ENCODE results near the gene ZNF613.
"Not testable (repeated sequence)": the region's sequence is repeated elsewhere in the genome, so short reads cannot be mapped to it uniquely, and the experiment has no call there.

Gene ZNF613

DNA sequence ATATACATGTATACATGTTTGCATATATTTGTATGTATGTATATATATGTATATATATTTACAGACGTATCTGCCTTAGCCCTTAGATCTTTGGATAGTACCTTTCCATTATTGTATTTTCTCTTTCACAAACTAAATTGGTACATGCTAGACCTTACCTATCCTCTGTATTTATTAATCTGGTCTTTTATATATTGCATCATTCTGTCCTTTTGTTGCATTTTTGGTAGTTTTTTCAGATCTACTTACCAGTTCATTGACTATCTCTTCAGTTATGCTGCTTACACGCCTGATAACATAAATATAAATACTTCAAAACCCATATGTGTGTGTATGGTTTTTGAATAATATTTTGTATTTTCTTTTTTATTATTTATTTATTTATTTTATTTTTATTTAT, 11.7 kb downstream of the ZNF613 start:
- ChIA-PET POLR2A (no interaction called here), CTCF (no interaction called here)
- no peak overlapping the region for H3K27ac ChIP-seq (ENCODE audit: insufficient read depth in 1 of 2, low read depth in 1 of 2, low read length in 2 of 2, poor library complexity in 1 of 2, severe bottlenecking in 2 of 2)
- no peaks in the 10 kb centered on the region for H3K4me1 ChIP-seq (ENCODE audit: control extremely low read depth in 1 of 4, control insufficient read depth in 4 of 4, insufficient read depth in 4 of 4, low read length in 3 of 4)
- peaks cover 42 to 100% (median 79%) of the 10 kb centered on the region in 4 experiments for H3K36me3 ChIP-seq (ENCODE audit: control insufficient read depth in 4 of 4, insufficient read depth in 4 of 4, low read length in 3 of 4)
- H3K9me3 ChIP-seq (ENCODE audit: control extremely low read depth in 1 of 5, control insufficient read depth in 4 of 5, insufficient read depth in 2 of 5, low read depth in 1 of 5, low read length in 4 of 5): peaks cover 18 to 90% (median 78%) of the 10 kb centered on the region in 5 experiments
- no CpG with 5 or more reads among the region's 2 CpGs for WGBS (ENCODE audit: insufficient coverage)
- H3K27me3 ChIP-seq (replicated peaks in 2 of 5; ENCODE audit: control insufficient read depth in 4 of 5, insufficient read depth in 5 of 5, low read length in 4 of 5): no peaks in the 10 kb centered on the region
- no peak for DNase-seq
- no peak overlapping the region for H3K4me3 ChIP-seq (ENCODE audit: control insufficient read depth in 1 of 7, extremely low read depth in 1 of 7, insufficient read depth in 4 of 7, low read depth in 2 of 7, low read length in 6 of 7)

DNA sequence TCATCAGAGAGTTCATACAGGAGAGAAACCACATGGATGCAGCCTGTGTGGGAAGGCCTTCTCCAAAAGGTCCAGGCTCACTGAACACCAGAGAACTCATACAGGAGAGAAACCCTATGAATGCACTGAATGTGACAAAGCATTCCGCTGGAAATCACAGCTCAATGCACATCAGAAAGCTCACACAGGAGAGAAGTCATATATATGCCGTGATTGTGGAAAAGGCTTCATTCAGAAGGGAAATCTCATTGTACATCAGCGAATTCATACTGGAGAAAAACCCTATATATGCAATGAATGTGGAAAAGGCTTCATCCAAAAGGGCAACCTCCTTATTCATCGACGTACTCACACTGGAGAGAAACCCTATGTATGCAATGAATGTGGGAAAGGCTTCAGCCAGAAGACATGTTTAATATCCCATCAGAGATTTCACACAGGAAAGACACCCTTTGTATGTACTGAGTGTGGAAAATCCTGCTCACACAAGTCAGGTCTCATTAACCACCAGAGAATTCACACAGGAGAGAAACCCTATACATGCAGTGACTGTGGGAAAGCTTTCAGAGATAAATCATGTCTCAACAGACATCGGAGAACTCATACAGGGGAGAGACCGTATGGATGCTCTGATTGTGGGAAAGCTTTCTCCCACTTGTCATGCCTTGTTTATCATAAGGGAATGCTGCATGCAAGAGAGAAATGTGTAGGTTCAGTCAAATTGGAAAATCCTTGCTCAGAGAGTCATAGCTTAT, 17.7 kb downstream of the ZNF613 start:
- Histone ChIP-seq H3K4me1 (ENCODE audit: control extremely low read depth in 1 of 4, control insufficient read depth in 4 of 4, insufficient read depth in 4 of 4, low read length in 3 of 4) (peaks cover 0 to 2% (median 0%) of the 10 kb centered on the region in 4 experiments), H3K27me3 (replicated peaks in 2 of 5; ENCODE audit: control insufficient read depth in 4 of 5, insufficient read depth in 5 of 5, low read length in 4 of 5) (peaks cover 0 to 3% (median 0%) of the 10 kb centered on the region in 5 experiments), H3K36me3 (ENCODE audit: control insufficient read depth in 4 of 4, insufficient read depth in 4 of 4, low read length in 3 of 4) (peaks cover 39 to 57% (median 52%) of the 10 kb centered on the region in 4 experiments), H3K27ac (ENCODE audit: insufficient read depth in 1 of 2, low read depth in 1 of 2, low read length in 2 of 2, poor library complexity in 1 of 2, severe bottlenecking in 2 of 2) (no peak overlapping the region), H3K4me3 (ENCODE audit: control insufficient read depth in 1 of 7, extremely low read depth in 1 of 7, insufficient read depth in 4 of 7, low read depth in 2 of 7, low read length in 6 of 7) (peak overlapping the region in 2 of 7 experiments; percentile 4 to 38), H3K9me3 (ENCODE audit: control extremely low read depth in 1 of 5, control insufficient read depth in 4 of 5, insufficient read depth in 2 of 5, low read depth in 1 of 5, low read length in 4 of 5) (peaks cover 35 to 97% (median 80%) of the 10 kb centered on the region in 5 experiments)
- ChIA-PET CTCF (no interaction called here), POLR2A (no interaction called here)
- 100% methylated on average over 6 of the region's 7 CpGs for WGBS (ENCODE audit: insufficient coverage)
- no peak for DNase-seq

DNA sequence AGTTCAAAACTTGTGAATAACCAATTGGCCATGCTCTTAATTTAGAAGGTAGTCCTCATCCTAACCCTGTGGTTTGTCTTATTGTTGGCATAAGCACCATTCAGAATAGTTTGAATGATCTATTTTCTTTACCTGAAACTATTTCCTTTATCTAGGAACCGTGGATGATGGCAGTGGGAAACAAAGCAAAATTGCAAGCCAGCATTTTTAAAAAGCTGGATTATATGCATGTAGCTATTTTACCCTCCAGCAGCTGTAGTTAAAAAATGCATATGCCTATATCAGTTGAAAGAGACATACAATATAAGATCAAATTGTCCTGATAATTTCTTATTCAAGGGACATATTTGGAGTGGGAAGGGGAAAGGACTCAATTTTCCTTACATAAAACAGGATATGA, 19.3 kb downstream of the ZNF613 start:
- Histone ChIP-seq H3K36me3 (ENCODE audit: control insufficient read depth in 4 of 4, insufficient read depth in 4 of 4, low read length in 3 of 4) (peaks cover 31 to 41% (median 39%) of the 10 kb centered on the region in 4 experiments), H3K27me3 (replicated peaks in 2 of 5; ENCODE audit: control insufficient read depth in 4 of 5, insufficient read depth in 5 of 5, low read length in 4 of 5) (peaks cover 0 to 3% (median 0%) of the 10 kb centered on the region in 5 experiments), H3K9me3 (ENCODE audit: control extremely low read depth in 1 of 5, control insufficient read depth in 4 of 5, insufficient read depth in 2 of 5, low read depth in 1 of 5, low read length in 4 of 5) (peaks cover 35 to 91% (median 68%) of the 10 kb centered on the region in 5 experiments), H3K4me1 (ENCODE audit: control extremely low read depth in 1 of 4, control insufficient read depth in 4 of 4, insufficient read depth in 4 of 4, low read length in 3 of 4) (peaks cover 0 to 2% (median 0%) of the 10 kb centered on the region in 4 experiments), H3K27ac (ENCODE audit: insufficient read depth in 1 of 2, low read depth in 1 of 2, low read length in 2 of 2, poor library complexity in 1 of 2, severe bottlenecking in 2 of 2) (no peak overlapping the region), H3K4me3 (ENCODE audit: control insufficient read depth in 1 of 7, extremely low read depth in 1 of 7, insufficient read depth in 4 of 7, low read depth in 2 of 7, low read length in 6 of 7) (no peak overlapping the region)
- DNase-seq: no peak
- WGBS (ENCODE audit: insufficient coverage): no CpG with 5 or more reads among the region's 1 CpG
- CTCF ChIA-PET: no interaction called here
- POLR2A ChIA-PET: no interaction called here

DNA sequence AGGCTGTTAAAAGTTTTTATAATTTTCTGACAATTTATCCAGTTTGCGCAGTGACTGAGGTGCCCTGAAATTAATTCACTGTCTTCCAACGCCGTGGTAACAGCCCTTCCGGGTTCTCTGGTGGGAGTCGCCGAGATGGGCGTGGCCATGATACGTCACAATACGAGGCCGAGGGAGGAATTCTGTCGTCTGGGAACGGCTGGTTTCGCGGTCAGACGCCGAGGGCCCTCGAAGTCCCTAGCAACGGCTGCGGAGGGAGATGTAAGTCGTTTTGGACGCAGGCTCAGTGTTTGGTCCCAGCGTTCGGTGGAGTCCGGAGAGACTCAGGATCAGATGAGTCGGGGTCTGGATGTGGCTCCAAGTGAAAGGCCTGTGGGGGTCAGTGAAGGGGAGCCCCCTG, 21.7 kb downstream of the ZNF613 start:
- H3K27me3 ChIP-seq (replicated peaks in 2 of 5; ENCODE audit: control insufficient read depth in 4 of 5, insufficient read depth in 5 of 5, low read length in 4 of 5): peaks cover 0 to 3% (median 0%) of the 10 kb centered on the region in 5 experiments
- ChIA-PET POLR2A (no interaction called here), CTCF (no interaction called here)
- H3K9me3 ChIP-seq (ENCODE audit: control extremely low read depth in 1 of 5, control insufficient read depth in 4 of 5, insufficient read depth in 2 of 5, low read depth in 1 of 5, low read length in 4 of 5): peaks cover 23 to 77% (median 44%) of the 10 kb centered on the region in 5 experiments
- peaks cover 13 to 18% (median 16%) of the 10 kb centered on the region in 4 experiments for H3K36me3 ChIP-seq (ENCODE audit: control insufficient read depth in 4 of 4, insufficient read depth in 4 of 4, low read length in 3 of 4)
- 15% methylated on average over 25 of the region's 25 CpGs for WGBS (ENCODE audit: insufficient coverage)
- no peak for DNase-seq
- peak overlapping the region in 2 of 7 experiments; percentile 7 to 48 for H3K4me3 ChIP-seq (ENCODE audit: control insufficient read depth in 1 of 7, extremely low read depth in 1 of 7, insufficient read depth in 4 of 7, low read depth in 2 of 7, low read length in 6 of 7)
- H3K4me1 ChIP-seq (ENCODE audit: control extremely low read depth in 1 of 4, control insufficient read depth in 4 of 4, insufficient read depth in 4 of 4, low read length in 3 of 4): peaks cover 0 to 2% (median 0%) of the 10 kb centered on the region in 4 experiments
- H3K27ac ChIP-seq (ENCODE audit: insufficient read depth in 1 of 2, low read depth in 1 of 2, low read length in 2 of 2, poor library complexity in 1 of 2, severe bottlenecking in 2 of 2): no peak overlapping the region

DNA sequence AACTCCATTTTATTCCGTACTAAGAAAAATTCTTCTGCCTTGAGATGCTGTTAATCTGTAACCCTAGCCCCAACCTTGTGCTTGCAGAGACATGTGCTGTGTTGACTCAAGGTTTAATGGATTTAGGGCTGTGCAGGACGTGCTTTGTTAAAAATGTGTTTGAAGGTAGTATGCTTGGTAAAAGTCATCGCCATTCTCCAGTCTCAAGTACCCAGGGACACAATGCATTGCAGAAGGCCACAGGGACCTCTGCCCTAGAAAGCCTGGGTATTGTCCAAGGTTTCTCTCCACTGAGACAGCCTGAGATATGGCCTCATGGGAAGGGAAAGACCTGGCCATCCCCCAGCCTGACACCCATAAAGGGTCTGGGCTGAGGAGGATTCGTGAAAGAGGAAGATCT, 30.6 kb downstream of the ZNF613 start:
- 60% methylated on average over 1 of the region's 4 CpGs for WGBS (ENCODE audit: insufficient coverage)

DNA sequence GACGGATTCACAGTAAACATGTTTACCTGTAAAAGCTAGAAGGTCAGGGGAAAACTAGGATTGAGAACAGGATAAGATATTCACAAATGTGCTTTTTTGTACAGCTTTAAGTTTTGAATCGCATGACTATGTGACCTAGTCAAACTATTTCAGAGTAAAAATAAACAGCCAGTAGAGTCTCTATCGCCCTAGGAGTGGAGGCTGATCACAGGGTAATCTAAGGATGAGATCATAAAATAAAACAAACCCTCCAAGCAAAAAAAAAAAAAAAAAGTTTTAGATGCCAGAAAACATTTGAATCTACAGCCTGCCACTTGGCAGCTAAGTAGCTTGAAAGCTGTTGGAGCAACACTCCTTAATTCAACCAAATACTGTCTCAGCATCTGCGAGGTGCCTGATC, 32.5 kb downstream of the ZNF613 start:
- CTCF ChIA-PET: no interaction called here
- Histone ChIP-seq H3K9me3 (ENCODE audit: control extremely low read depth in 1 of 5, control insufficient read depth in 4 of 5, insufficient read depth in 2 of 5, low read depth in 1 of 5, low read length in 4 of 5) (peaks cover 17 to 49% (median 24%) of the 10 kb centered on the region in 5 experiments), H3K4me3 (ENCODE audit: control insufficient read depth in 1 of 7, extremely low read depth in 1 of 7, insufficient read depth in 4 of 7, low read depth in 2 of 7, low read length in 6 of 7) (no peak overlapping the region), H3K4me1 (ENCODE audit: control extremely low read depth in 1 of 4, control insufficient read depth in 4 of 4, insufficient read depth in 4 of 4, low read length in 3 of 4) (no peaks in the 10 kb centered on the region), H3K27me3 (replicated peaks in 2 of 5; ENCODE audit: control insufficient read depth in 4 of 5, insufficient read depth in 5 of 5, low read length in 4 of 5) (no peaks in the 10 kb centered on the region), H3K36me3 (ENCODE audit: control insufficient read depth in 4 of 4, insufficient read depth in 4 of 4, low read length in 3 of 4) (peaks cover 11 to 29% (median 14%) of the 10 kb centered on the region in 4 experiments), H3K27ac (ENCODE audit: insufficient read depth in 1 of 2, low read depth in 1 of 2, low read length in 2 of 2, poor library complexity in 1 of 2, severe bottlenecking in 2 of 2) (no peak overlapping the region)
- no peak for DNase-seq
- WGBS (ENCODE audit: insufficient coverage): no CpG with 5 or more reads among the region's 4 CpGs
- POLR2A ChIA-PET: interaction anchor here (0.7 kb wide), 1 partner anchor 111 kb away, joined by 3 read pairs; no protein-coding TSS in a partner anchor

More for the DNA sequence above, 30.6 kb downstream of the ZNF613 start:
- H3K27me3 ChIP-seq (replicated peaks in 2 of 5; ENCODE audit: control insufficient read depth in 4 of 5, insufficient read depth in 5 of 5, low read length in 4 of 5); CTCF ChIA-PET; H3K4me1 ChIP-seq (ENCODE audit: control extremely low read depth in 1 of 4, control insufficient read depth in 4 of 4, insufficient read depth in 4 of 4, low read length in 3 of 4); H3K27ac ChIP-seq (ENCODE audit: insufficient read depth in 1 of 2, low read depth in 1 of 2, low read length in 2 of 2, poor library complexity in 1 of 2, severe bottlenecking in 2 of 2); H3K4me3 ChIP-seq (ENCODE audit: control insufficient read depth in 1 of 7, extremely low read depth in 1 of 7, insufficient read depth in 4 of 7, low read depth in 2 of 7, low read length in 6 of 7); DNase-seq; POLR2A ChIA-PET: not testable (repeated sequence)
- peaks cover 11 to 38% (median 14%) of the 10 kb centered on the region in 5 experiments for H3K9me3 ChIP-seq (ENCODE audit: control extremely low read depth in 1 of 5, control insufficient read depth in 4 of 5, insufficient read depth in 2 of 5, low read depth in 1 of 5, low read length in 4 of 5)
- H3K36me3 ChIP-seq (ENCODE audit: control insufficient read depth in 4 of 4, insufficient read depth in 4 of 4, low read length in 3 of 4): peaks cover 3 to 10% (median 4%) of the 10 kb centered on the region in 4 experiments

DNA sequence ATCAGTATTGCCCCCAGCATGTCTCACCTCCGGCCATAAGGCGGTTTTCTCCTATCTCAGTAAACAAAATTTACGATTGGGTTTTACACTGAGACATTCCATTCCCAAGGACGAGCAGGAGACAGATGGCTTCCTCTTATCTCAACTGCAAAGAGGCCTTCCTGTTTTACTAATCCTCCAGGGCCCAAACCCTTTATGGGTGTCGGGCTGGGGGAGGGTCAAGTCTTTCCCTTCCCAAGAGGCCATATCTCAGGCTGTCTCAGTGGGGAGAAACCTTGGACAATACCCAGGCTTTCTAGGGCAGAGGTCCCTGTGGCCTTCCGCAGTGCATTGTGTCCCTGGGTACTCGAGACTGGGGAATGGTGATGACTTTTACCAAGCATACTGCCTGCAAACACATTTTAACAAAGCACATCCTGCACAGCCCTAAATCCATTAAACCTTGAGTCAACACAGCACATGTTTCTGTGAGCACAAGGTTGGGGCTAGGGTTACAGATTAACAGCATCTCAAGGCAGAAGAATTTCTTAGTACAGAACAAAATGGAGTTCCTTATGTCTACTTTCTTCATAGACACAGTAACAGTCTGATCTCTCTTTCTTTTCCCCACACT, 33.5 kb downstream of the ZNF613 start:
- CTCF ChIA-PET; H3K4me3 ChIP-seq (ENCODE audit: control insufficient read depth in 1 of 7, extremely low read depth in 1 of 7, insufficient read depth in 4 of 7, low read depth in 2 of 7, low read length in 6 of 7); H3K27ac ChIP-seq (ENCODE audit: insufficient read depth in 1 of 2, low read depth in 1 of 2, low read length in 2 of 2, poor library complexity in 1 of 2, severe bottlenecking in 2 of 2): not testable (repeated sequence)

More for the DNA sequence above, 33.5 kb downstream of the ZNF613 start:
- H3K9me3 ChIP-seq (ENCODE audit: control extremely low read depth in 1 of 5, control insufficient read depth in 4 of 5, insufficient read depth in 2 of 5, low read depth in 1 of 5, low read length in 4 of 5): peaks cover 18 to 58% (median 33%) of the 10 kb centered on the region in 5 experiments
- WGBS (ENCODE audit: insufficient coverage): 51% methylated on average over 5 of the region's 7 CpGs
- POLR2A ChIA-PET; H3K27me3 ChIP-seq (replicated peaks in 2 of 5; ENCODE audit: control insufficient read depth in 4 of 5, insufficient read depth in 5 of 5, low read length in 4 of 5); H3K4me1 ChIP-seq (ENCODE audit: control extremely low read depth in 1 of 4, control insufficient read depth in 4 of 4, insufficient read depth in 4 of 4, low read length in 3 of 4); DNase-seq: not testable (repeated sequence)
- H3K36me3 ChIP-seq (ENCODE audit: control insufficient read depth in 4 of 4, insufficient read depth in 4 of 4, low read length in 3 of 4): peaks cover 20 to 38% (median 23%) of the 10 kb centered on the region in 4 experiments
